ENCODE measurements around the gene ZMYND8. TPM values are rescaled to one million over a fixed set of nuclear protein-coding genes. Genes with fewer than 3 reads are reported as not detected.

ZMYND8 gene
- total RNA-seq, 1 donor from 2014 or later: 19.9 TPM

DNA sequence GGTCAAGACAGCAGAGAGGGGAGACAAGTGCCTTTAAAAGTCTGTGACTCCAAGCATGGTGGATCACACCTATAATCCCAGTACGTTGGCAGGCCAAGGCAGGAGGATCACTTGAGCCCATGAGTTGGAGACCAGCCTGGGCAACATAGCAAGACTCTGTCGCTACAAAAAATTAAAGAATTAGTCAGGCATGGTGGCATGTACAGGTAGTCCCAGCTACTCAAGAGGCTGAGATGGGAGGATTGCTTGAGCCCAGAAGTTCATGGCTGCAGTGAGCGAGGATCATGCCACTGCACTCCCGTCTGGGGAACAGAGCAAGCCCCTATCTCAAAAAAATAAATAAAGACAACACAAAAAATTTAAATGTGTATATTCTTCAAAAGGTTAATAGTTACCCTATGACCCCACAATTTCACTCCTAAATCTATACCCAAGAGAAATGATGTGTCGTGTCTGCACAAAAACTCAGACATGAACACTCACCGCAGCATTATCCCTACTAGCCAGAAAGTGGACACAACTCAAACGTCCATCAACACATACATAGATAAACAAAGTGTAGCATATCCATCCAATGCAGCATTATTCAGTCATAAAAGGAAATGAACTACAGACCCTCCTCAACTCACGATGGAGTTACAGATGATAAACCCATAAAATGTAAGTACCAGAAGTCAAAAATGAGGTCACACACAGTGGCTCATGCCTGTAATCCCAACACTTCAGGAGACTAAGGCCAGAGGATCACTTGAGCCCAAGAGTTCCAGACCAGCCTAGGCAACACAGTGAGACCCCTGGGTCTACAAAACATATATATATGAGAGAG is 23.9 kb downstream of the ZMYND8 start:
- no peak for DNase-seq (ENCODE audit: low read depth, low spot score)

DNA sequence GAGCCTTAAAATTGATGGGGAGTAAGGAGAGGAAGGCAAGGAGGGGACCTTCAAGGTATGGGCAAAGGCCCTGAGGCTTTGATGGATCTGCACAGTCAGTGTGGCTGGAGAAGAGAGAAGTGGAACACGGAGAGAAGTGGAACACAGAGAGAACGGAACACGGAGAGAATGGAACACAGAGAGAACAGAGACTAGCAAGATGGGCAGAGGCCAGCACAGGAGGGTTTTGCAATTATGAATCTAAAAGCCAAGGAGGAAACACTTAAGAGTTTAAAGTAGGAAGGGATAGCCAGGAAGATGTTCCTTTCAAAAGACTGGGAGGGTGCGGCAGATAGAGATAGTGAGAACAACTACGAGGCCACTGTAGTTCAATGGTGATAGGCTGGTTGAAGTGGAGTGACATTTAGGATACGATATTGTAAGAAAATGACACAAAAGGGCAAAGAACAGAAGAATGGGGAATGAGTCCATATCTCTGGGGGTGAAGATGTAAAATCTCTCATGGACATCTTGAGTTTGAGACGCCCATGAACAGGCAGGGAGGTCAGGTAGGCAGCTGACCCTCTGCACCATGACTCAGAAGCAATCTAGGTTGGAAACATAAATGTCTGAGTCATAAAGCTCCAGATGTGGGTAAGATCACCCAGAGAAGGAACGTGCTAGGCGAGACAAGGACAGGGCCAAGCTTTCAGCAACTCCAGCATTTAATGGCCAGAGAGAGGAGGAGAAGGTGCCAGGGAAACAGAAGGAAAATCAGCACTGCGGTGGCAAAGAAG is 25.4 kb downstream of the ZMYND8 start:
- DNase-seq (ENCODE audit: low read depth, low spot score): no peak

DNA sequence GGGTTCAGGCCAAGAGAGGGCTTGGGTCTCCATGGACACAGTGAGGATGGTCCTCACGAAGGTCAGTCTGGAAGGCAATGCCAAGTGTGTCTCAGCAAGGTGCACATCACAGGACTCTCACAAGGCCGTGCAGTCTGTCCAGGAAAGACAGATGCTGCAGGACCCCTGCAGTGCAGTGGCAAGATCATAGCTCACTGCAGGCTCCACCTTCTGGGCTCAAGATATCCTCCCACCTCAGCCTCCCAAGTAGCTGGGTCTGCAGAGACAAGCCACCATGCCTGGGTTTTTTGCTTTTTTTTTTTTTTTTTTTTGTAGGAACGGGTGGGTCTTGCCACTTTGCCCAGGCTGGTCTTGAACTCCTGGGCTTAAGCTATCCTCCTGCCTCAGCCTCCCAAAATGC is 26.4 kb downstream of the ZMYND8 start:
- DNase-seq (ENCODE audit: low read depth, low spot score): no peak

DNA sequence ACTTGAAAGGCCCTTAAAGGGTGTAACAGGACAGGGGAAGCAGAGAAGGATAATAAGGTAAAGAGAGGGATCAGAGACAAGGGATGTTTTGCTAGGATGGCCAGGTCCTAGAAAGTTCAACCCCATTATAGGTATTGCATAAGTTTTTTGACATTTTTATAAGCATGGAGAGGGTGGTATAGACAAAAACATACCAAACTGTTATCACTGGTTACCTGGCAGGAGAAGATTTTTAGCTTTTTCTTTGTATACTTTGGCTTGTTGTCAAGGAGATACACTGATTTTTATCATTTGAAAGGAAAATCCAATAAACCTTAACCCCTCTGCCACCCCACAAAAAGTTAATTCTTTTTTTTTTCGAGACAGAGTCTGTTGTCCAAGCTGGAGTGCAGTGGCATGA is 28.4 kb downstream of the ZMYND8 start:
- DNase-seq (ENCODE audit: low read depth, low spot score): no peak

DNA sequence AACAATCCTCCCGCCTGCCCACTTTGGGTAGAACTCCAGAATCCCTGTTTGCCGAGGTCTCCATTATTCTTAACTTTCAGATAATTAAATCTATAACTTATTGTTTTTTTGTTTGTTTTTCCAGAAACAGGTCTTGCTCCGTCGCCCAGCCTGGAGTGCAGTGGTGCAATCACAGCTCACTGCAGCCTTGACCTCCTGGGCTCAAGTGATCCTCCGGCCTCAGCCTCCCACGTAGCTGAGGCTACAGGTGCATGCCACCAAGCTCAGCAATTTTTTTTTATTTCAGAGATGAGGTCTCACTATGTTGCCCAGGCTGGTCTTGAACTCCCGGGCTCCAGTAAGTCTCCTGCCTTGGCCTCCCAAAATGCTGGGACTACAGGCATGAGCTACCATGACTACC is 28.8 kb downstream of the ZMYND8 start:
- no peak for DNase-seq (ENCODE audit: low read depth, low spot score)

DNA sequence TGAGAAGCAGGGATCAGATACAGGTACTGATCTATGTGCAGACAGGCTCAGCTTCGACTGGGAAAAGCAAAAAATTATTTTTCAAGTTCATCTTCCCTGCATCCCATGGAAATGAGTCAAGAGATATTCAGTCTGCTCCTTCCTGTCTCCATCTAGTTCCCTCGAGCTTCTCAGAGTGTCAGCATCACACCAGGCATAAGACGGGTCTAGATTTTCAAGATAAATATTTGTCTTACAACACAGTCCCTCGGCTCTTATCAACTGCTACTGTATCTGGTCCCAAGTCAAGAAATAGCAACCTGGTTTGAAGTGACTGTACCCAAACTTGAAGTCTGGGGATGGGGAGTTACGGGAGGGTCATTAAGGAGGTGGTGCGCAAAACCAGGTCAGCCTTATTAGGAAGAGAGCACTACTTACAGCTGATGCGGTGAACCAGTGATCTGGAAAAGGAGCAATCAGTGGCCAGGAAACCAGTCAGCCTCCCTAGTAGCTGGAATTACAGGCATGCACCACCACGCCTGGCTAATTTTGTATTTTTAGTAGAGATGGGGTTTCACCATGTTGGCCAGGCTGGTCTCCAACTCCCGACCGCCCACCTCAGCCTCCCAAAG is 29.7 kb downstream of the ZMYND8 start:
- no peak for DNase-seq (ENCODE audit: low read depth, low spot score)

DNA sequence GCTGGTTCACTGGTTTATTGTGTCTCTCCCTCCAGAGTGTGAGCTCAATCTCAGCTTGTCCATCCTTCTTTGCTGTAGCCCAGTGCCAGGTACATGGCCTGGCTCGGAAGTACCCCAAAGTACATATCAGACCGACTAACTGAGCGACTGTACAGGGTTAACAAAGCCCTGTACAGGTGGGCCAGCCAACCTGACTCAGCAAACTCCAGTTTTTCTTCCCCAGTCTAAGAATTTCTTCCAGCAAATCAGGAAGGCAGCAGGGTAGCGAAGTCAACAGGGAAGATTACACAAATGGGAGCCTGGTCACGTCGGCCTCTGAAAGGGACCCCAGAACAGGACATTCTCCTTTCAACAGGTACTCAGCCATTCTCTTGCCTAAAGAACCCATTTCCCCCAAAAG is 31.3 kb downstream of the ZMYND8 start:
- no peak for DNase-seq (ENCODE audit: low read depth, low spot score)

DNA sequence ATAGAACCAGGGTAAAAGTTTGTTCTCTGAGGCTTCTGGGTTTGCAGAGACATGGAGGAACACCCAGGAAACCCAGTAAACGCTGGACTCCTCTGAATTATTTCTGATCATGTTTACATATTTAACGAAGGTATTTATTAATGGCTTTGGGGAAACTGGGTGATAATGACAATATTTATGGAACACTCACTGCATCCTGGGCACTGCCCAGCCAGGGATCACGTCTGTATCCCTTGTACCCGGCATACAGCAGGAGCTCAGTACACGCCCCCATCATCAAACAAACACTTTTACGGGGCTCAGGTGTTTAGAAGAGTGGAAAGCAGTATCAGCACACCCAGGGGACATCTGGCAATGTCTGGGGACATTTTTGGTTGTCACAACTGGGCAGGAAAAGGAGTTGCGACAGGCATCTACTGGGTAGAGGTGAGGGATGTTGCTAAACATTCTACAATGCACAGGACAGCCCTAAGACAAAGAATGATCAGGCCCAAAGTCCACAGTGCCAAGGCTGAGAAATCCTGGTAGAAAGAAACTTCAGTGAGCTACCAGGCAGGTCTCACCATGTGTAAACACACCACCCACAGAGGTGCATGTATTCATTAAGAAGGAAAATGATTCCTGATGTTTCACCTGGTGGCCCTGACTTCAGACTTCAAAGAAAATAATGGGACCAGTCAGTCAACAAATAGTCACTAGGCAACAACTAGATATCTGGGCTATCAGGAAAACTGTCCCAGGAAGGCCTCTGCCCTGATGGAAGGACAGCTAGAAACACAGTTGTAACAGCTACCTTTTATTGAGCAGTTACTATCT is 35.3 kb downstream of the ZMYND8 start:
- DNase-seq (ENCODE audit: low read depth, low spot score): no peak

DNA sequence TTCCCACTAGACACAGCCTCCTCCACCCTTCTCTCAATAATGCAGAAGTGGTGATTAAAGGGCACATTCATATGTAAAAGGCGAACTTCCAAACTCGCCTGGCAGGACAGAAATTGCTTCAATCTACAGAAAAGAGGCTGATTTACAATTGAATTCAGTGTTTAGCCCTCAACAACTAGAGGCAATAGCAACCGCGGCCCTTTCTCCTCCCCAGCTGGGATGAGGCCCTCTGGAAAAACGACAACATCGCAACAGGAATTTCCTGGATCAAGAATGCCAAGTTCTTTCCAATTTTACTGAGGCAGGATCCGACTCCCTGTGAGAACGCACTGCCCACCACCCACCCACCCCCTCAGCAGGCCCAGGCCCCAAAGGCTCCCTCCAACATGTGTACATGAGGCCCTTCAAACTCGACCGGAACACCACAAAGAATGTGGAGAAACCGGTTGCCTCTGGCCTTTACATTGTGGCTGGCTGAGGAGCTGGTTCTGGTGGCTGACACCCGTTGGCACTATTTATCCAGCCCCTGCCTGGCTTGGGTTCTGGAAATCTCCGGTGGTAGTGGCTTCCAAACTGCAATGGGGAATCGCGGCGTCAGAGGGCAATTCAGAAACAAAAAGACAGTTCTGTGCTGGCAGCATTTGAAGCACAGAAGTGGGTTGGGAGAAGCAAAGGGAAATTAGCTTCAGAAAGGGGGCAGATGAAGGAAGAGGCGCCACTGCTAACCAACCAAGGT is 36.8 kb downstream of the ZMYND8 start:
- peak; percentile 86 for DNase-seq (ENCODE audit: low read depth, low spot score)

DNA sequence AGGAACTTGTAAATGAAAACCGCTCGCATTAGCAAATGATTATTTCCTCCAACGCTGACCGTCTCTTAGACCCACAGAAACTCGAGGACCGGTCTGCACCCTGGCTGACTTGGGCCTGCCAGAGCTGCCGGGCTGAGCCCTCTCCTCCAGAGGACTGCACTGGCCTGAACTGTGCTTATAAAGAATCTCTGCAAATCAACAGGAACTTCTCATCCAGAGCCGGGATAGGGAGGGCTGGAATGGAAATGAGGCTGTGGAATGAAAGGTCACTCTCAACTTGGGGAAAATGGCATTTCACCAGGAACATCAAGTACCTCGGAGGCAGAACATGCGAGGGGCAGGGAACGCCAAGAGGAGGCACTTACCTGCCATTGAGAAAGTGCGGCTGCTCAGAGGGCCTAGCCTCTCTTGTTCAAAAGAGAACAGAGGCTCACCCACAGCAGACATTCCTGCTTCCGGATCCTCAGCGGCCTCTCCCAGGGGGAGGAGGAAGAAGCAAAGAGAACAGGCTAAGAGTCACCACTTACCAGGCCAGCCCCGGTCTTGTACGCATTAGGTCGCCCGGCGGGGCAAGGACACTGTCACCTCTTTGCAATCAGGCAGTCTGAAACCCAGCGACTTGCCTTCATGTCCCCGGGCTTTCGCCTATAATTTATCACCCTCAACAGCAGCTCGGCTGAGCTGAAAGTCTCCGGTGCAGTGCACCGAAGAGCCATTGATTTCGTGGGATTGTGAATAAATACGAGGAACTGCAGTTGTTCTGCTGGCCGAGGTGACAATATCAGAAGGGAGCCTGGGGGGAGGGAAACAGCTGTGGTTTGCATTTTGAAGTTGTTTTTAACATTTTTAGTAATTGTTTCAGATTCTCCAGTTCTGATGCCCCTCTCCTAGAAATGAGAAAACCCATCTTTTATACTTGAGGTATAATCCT is 37.6 kb downstream of the ZMYND8 start:
- DNase-seq (ENCODE audit: low read depth, low spot score): no peak

DNA sequence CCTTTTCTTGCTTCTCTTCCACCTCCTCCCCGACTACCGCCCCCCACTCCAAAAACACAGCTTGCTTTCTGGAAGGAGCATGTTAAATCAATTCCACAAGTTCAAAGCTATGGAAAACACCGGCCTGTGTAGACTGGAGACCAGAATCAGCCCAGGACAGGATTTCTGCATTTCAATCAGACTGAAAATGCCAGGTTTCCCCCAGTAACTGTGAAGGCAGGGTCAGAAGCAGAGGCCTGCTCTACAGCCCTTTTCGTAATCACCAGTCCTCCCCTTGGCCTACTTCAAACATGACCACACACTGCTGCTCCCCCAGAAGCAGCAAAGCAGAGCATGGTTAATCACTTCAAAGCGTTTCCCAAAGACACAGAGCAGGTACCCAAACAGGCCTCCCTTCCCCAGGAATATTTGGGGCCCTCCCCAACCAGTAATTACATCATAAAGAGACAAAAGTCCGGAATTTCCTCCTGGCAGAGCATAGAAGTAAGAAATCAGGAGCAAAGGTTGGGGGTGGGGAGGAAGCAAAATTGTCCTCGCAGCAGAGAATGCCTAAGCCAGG is 38.4 kb downstream of the ZMYND8 start:
- no peak for DNase-seq (ENCODE audit: low read depth, low spot score)

DNA sequence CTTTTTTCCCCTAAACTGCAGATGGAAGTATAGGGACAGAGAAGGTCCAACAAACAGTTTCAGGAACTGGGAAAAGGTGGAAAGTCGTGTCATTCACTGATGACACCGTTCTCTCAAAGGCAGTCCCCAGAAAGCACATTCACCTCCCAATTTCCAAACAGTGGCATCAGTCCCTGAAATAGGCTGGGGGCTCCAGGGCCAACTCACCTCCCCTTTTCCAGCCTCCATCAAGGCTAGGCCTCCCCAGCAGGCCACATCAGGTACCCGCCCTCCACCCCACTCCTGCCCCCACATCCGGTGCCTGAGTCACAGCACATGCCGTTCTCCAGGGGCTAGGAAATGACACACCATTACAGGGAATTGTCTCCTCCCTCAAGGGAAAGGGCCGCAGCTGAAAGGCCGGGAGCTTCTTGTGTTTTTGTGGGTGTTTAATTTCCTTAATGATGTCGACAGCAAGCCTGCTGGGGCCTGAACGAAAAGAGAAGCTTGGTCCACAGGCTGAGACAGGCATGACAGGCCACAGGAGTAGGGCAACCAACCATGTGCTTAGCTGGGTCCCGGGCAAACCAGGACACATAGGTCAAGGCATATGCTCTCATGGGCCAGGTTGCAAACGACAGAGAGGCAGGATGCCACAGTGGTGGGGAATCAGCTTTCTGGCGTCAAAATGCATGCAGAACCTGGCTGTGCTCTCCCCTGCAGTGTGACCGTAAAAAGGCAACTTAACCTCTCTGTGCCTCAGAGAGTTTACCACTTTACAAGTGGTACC is 39.2 kb downstream of the ZMYND8 start:
- DNase-seq (ENCODE audit: low read depth, low spot score): peak; percentile 95

DNA sequence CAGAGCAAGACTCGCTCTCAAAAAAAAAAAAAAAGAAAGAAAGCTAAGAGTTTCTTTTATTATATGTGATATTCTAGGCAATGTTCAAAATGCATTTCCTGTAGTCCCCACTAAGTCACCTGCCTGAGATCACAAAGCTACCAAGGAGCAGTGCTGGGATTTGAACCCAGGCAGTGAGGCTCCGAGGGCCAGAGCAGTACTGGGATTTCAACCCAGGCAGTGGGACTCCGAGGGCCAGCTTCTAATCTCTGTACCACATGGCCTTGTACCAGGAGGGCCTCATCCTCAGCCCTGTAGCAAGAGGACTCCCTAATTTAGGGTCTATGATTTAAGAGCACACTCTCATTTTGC is 39.7 kb downstream of the ZMYND8 start:
- DNase-seq (ENCODE audit: low read depth, low spot score): no peak

DNA sequence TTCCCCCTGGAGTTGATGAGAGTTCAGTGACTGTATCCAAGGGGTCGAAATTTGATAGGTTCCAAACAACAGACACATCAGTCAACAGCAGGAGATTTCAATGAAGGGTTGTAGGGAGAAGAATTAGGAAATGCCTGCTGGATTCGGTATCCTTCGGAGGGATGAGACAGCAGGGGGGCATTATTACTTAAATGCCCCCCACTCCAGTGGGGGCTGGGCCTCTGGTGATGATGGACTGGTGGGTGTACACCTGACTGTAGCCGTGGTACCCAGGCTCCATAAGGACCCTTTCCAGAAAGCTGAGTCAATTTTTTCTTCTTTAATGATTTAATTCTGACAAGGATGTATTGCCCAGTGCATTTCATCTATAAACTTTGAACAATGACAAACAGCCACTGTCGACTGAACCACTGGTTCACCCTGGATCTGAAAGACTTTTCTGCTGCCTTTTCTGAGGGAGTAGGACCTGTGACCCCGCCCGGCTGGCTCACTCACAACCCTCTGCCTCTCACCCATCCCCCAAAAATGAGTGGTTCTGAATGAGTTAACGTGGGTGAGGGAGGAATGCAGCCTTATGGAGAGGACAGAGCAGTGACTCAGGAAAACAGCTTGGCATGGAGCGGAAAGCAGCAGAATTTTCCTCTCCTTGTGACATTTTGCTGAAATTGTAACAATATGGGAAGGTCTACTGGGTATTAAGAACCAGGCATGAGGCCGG is 41.0 kb downstream of the ZMYND8 start:
- DNase-seq (ENCODE audit: low read depth, low spot score): no peak

DNA sequence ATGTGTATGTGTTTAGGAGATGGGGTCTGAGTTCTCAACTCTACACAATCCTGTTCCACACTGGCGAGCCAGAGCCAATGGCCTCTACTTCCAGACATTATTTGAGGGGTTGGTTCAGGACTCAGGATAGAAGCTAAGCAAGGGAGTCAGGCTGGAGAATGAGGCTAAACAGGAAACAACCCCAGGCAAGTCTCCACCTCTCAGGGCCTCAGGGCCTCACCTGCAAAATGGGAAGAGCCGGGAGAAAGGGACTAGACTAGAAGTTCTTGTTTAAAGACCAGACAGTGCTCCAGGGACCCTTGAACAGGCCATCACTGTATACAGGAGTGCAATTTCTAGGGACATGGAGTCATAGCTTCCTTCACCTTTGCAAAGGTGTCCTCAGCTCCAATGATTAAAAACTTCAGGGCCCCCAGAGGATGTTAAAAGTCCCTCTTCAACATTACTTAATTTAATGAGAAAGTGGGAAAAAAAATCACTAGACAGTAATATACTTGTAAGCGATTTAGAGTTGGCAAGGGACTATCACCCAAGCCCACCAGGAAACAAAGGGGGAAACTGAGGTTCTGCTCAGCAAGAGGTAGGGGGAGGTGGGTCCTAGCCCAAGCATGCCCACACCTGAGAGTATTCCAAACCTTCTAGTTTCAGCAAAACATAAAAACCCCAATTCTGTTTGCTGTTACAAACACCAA is 41.7 kb downstream of the ZMYND8 start:
- DNase-seq (ENCODE audit: low read depth, low spot score): no peak

DNA sequence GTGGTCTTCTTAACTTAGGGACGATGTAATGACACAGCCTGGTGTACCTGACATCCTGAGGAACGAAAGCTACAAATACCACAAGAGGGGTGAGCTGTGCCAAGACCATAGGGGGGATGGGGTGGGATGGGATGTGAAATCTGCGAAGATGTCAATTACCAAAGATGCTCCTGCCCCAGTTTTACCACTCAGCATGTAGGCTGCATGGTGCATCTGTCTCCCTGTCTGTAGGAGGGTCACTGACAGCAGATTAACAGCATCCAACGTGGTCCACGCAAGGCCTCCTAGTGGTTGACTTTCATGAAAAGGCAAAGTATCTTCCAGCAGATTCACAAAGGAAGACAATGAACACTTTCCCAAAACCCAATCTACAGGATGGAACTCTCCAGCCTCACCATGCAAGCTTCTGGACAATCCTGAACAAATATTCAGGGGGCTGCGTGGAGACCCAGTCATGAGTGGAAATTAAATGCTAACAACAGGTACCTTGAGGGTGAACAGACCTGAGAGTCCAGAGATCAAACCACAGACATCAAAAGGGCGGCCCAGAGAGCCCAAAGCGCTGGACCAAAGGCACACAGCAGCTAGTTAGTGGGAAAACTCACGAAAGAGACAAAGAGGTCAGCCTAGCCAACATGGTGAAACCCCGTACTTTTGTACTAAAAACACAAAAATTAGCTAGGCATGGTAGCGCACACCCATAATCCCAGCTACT is 44.4 kb downstream of the ZMYND8 start:
- no peak for DNase-seq (ENCODE audit: low read depth, low spot score)

DNA sequence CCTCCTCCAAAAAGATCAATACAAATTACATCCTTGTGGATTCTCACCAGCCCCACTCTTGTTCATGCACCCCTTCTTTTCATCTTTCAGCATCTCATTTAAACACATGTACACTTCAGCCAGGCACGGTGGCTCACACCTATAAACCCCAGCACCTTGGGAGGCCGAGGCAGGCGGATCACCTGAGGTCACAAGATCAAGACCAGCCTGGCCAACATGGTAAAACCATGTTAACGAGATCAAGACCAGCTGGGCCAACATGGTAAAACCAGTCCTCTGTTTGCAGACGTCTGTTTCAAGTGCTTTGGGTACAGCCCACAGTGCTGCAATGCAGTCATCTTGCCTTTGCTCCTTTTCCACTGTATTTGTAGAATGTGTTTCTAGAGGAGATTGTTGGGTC is 45.3 kb downstream of the ZMYND8 start:
- no peak for DNase-seq (ENCODE audit: low read depth, low spot score)
